AG04450 (cell line): ENCODE measurements around the gene ERC1. TPM values are rescaled to one million over a fixed set of nuclear protein-coding genes. Genes with fewer than 3 reads are reported as not detected.

Experiments
- CTCF ChIA-PET: fragments of 300-600, 350-600 bp; formaldehyde crosslinking; extraction: SDS; loops from one replicate; lab custom pipeline; 2022; ENCODE audit warnings: antibody characterized with exemption, inconsistent platforms; lab: Charles Lee
- POLR2A ChIA-PET: fragments of 350-600 bp; formaldehyde crosslinking; extraction: SDS; loops from one replicate; lab custom pipeline; 2021; ENCODE audit warnings: antibody characterized with exemption, inconsistent platforms; lab: Yijun Ruan, JAX
- DNase-seq: peaks from one replicate; pipeline ENCODE4 v3.0.0-alpha.2; 2011; ENCODE audit warnings: low read depth, low spot score
- H3K27ac ChIP-seq: one replicate; pipeline ENCODE4 v1.5.1; 2012; ENCODE audit warnings: low read depth, low read length, control low read depth
- H3K27me3 ChIP-seq: one replicate; pipeline ENCODE4 v1.6.0; 2012; ENCODE audit warnings: low read length; ENCODE audit not compliant: control insufficient read depth, insufficient read depth
- H3K4me3 ChIP-seq: 2 replicates; pipeline ENCODE4 v1.5.1; 2011; ENCODE audit warnings: mild to moderate bottlenecking, low read depth, low read length, control low read depth
- H3K9me3 ChIP-seq: 2 replicates; pipeline ENCODE4 v1.5.1; 2012; ENCODE audit warnings: low read length; ENCODE audit not compliant: control insufficient read depth, insufficient read depth
- polyA plus RNA-seq: library from polyadenylated mRNA; depleted of rRNA; stranded (reverse); fragments of >200 nt; gene quantifications from 2 replicates; pipeline ENCODE4 v1.2.3, GENCODE V29; 2011
- TF ChIP-seq, protein P1 (sequence below): IDR thresholded peaks from 2 replicates; pipeline ENCODE4 v1.5.1; 2011; ENCODE audit warnings: low read depth, low read length, control low read depth, inconsistent platforms

Gene ERC1
- polyA plus RNA-seq, 1 experiment: 28.6 TPM

DNA sequence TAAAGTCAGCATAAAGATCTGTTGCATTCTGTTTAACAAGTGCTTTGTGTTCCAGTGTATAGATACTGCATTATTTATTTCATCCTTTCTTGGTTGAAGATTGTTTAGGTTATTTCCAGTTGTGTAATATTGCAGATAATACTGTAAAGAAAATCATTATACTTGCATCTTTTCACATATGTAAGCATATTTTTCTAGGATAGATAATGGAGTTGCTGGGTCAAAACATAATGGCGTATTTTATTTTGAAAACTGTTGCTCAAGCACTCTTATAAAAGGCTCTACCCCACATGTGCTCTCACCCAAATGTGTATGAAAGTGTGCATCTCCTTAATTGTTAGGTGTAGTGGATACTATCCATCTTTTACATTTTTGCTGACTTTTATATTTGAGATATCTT lies 329.0 kb downstream of the ERC1 start:
- CTCF ChIA-PET: no interaction called here
- no peaks in the 10 kb centered on the region for H3K9me3 ChIP-seq
- no peaks in the 10 kb centered on the region for H3K27me3 ChIP-seq
- TF ChIP-seq, protein P1, sequence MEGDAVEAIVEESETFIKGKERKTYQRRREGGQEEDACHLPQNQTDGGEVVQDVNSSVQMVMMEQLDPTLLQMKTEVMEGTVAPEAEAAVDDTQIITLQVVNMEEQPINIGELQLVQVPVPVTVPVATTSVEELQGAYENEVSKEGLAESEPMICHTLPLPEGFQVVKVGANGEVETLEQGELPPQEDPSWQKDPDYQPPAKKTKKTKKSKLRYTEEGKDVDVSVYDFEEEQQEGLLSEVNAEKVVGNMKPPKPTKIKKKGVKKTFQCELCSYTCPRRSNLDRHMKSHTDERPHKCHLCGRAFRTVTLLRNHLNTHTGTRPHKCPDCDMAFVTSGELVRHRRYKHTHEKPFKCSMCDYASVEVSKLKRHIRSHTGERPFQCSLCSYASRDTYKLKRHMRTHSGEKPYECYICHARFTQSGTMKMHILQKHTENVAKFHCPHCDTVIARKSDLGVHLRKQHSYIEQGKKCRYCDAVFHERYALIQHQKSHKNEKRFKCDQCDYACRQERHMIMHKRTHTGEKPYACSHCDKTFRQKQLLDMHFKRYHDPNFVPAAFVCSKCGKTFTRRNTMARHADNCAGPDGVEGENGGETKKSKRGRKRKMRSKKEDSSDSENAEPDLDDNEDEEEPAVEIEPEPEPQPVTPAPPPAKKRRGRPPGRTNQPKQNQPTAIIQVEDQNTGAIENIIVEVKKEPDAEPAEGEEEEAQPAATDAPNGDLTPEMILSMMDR: no peak
- H3K27ac ChIP-seq: no peak overlapping the region
- no peak overlapping the region for H3K4me3 ChIP-seq
- no peak for DNase-seq
- POLR2A ChIA-PET: no interaction called here

DNA sequence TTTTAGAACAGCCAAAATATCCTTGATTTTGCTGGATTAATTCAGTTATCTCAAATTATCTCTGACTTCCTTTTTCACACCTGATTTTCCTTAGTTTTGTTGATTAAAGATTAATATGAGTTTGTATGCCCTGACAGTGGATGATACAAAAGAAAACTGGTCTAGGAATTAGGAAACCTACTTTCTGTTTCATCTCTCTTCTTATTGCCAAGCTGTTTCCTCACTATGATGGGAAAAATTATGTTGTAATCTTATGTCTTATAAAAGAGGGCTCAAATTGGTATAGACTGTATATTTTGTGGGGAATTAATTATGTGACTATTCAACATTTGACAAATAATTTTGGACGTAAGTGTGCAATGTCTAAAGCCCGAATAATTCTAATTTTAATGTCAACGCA lies 331.8 kb downstream of the ERC1 start:
- DNase-seq: no peak

DNA sequence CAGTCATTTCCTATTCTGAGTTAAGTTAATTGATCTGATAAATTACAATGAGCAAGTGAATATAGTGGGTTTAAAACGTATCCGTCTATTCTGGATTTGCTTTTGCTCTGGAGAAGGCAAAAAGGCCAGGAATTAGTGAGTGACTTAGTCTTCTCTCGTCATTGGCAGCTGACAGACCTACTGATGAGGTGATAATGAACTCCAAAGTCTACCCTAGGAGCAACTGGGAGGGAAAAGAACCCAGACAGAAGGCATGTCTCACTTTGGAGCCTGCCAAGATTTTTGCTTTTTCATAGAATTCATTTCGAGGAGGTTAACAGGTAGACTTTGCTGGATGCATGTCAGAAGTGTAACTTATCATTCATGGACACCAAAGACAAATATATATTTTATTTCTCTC lies 333.1 kb downstream of the ERC1 start:
- H3K4me3 ChIP-seq: no peak overlapping the region
- H3K27ac ChIP-seq: no peak overlapping the region
- H3K9me3 ChIP-seq: no peaks in the 10 kb centered on the region
- TF ChIP-seq, protein P1: no peak
- no peaks in the 10 kb centered on the region for H3K27me3 ChIP-seq
- no peak for DNase-seq
- ChIA-PET CTCF (no interaction called here), POLR2A (no interaction called here)

More for the DNA sequence above, 331.8 kb downstream of the ERC1 start:
- POLR2A ChIA-PET: no interaction called here
- Histone ChIP-seq H3K4me3 (no peak overlapping the region), H3K27me3 (no peaks in the 10 kb centered on the region), H3K9me3 (no peaks in the 10 kb centered on the region), H3K27ac (no peak overlapping the region)
- TF ChIP-seq, protein P1: no peak
- CTCF ChIA-PET: no interaction called here

DNA sequence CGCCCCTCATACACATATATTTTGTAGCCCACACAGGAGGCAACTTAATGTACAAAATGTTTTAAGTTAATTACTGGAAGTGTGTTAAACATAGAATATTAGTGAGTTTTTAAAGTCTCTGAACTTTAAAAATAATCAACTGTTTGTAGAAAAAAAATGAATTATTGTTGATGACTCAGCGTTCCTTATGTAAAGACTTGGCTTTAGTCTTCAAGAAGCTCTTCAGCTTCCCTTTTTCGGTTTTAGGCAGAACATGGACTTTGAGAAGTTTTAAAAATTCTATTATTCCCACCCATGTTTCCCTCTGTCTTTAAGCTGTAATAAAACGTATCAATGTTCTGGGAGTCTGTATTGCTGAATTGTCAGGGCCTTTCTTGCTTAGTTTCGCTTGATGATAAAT lies 333.9 kb downstream of the ERC1 start:
- CTCF ChIA-PET: no interaction called here
- POLR2A ChIA-PET: no interaction called here
- Histone ChIP-seq H3K27ac (no peak overlapping the region), H3K4me3 (no peak overlapping the region), H3K27me3 (no peaks in the 10 kb centered on the region), H3K9me3 (no peaks in the 10 kb centered on the region)
- TF ChIP-seq, protein P1: no peak
- DNase-seq: no peak

DNA sequence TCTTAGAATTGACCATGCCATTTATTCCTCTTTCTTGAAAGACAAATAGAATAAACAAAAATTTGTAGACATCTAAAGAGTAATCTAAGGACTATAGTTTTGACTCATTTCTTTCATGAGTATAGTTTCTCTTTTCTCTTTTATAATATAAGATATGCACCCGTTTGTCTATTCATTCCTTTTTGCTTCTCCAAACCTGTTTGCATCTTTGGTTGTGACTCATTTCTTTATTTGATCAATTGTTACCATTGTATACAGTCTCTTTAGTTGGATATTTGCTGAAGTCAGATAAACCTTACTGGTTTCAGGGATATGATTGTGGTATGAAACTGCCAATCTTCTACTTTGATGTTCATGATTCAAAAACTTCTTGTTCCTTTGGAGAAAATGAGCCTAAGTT lies 334.6 kb downstream of the ERC1 start:
- H3K27me3 ChIP-seq: no peaks in the 10 kb centered on the region
- no peak overlapping the region for H3K4me3 ChIP-seq
- POLR2A ChIA-PET: no interaction called here
- no peak overlapping the region for H3K27ac ChIP-seq
- no peak for DNase-seq
- H3K9me3 ChIP-seq: no peaks in the 10 kb centered on the region
- TF ChIP-seq, protein P1: no peak
- CTCF ChIA-PET: no interaction called here
